ENCODE data around the gene ABHD8.
A peak's percentile ranks its signal among the peaks of the same experiment; 100 is the strongest.

Gene ABHD8

GRCh38 chr19:17303167-17303939, at the start of gene ABHD8:
Gene ABHD8 (minus strand): TSS chr19:17303425. CDS start chr19:17301616, 1,809 bp downstream.
- DNase-seq (ENCODE audit: low read depth in 2 of 2): peak; percentile 90 to 92

DNA sequence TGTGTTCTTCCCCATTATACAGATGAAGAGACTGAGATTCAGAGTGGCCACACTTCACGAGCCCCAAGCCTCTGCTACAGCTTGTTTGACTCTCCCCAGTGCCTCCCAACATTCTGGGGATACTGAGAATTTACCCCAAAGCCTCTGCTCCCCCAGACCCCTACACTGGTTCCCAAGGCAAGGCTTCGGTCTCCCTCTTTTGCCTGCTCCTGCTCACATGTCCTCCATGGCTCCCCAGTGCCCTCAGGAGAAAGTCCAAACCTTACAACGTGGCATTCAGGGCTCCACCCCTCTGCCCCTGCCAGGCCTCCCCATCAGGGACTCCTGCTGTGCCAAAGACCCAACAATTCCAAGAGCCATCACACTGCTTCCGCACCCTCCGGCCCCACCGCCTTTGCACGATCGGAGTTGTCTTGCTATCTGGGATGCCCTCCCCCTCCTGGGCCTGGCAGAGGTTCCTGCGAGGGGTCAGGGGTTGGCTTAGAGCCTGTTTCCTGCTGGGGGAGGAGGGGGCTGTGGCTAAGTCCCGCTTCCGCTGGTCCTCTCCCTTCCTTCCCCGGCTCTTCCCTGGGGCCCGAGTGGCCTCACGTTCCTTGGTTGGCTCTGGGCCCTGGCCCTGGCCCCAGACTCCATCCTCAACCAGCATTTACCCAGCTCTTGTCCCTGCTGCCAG, 49.5 kb upstream of the ABHD8 start:
- no peak for DNase-seq (ENCODE audit: low read depth in 2 of 2)

GRCh38 chr19:17351815-17352435, 48.7 kb upstream of the ABHD8 start:
- DNase-seq (ENCODE audit: low read depth in 2 of 2): no peak

GRCh38 chr19:17348700-17349099, 45.5 kb upstream of the ABHD8 start:
- DNase-seq (ENCODE audit: low read depth in 2 of 2): no peak

DNA sequence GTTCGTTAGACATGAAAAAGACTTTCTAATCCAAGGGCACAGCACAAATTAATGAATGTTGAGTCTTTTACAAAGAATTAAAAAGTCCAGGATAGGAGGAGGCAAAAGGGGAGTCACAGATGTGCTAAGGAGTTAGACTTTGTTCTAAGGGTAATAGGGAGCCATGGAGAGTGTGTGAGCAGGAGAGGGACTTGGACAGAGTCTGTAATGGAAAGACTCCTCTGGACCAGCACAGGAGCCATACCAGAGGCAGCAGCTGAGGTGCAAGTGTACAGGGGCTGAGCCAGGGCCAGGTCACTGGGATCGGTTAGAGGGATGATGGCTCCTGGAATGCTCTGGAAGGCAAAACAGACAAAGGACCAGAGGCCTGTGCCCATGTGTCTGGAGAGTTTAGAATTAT, 44.7 kb upstream of the ABHD8 start:
- no peak for DNase-seq (ENCODE audit: low read depth in 2 of 2)

DNA sequence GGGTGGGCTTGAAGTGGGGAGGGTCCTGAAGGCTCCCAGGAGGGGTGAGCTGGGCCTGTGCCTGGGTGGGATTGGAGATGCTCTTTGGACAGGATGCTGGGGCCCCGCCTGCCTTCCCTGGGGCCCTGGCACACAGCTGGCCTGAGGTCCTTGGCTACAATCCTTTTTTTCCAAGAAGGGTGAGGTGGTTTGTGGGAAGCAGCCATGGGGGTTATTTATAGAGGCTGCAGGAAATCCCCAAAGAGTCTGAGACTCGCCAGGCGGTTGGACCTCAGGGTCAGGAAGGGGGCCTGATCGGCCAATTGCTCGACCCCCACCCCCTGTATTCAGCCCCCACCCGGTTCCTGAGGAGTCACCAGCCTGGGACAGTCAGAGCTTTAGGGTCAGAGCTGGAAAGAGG, 44.1 kb upstream of the ABHD8 start:
- no peak for DNase-seq (ENCODE audit: low read depth in 2 of 2)

DNA sequence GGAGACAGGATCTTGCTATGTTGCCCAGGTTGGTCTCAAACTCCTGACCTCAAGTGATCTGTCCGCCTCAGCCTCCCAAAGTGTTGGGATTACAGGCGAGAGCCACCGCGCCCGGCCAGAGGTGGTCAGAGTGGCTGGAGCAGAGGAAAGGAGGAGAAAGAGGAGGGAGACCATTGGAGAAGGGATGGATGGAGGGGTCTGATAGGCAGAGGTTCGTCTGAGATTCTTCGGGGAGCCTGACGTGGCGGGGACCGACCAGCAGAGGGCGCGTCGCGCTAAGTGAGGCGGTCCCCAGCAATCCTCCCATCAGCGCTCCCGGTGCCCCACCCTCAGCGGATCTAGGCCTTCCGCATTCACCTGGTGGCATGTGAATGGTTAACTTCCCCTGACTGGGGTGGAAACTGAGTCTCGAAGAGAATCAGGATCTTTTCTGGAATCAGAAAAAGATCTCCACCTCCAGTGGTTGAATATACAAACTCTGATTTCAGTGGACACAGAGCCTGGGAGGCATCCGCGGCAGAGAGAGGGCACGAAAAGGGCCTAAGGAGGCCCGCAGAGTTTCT, 43.0 kb upstream of the ABHD8 start:
- peak; percentile 70 to 80 for DNase-seq (ENCODE audit: low read depth in 2 of 2)

DNA sequence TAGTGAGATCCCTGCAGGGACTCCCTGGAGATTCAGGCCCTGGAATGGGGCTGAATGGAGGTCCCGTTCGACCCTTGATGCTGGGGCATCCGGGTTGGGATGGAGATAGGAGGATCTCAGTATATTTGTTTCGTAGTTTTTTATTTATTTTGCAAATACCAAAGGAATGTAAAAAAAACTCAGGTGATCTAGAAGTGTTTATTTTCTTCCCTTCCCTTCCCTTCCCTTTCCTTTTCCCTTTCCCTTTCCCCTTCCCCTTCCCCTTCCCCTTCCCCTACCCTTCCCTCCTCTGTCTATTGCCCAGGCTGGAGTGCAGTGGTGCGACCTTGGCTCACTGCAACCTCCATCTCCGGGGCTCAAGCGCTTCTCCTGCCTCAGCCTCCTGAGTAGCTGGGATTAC, 38.6 kb upstream of the ABHD8 start:
- no peak for DNase-seq (ENCODE audit: low read depth in 2 of 2)

GRCh38 chr19:17341386-17341785, 38.2 kb upstream of the ABHD8 start:
- no peak for DNase-seq (ENCODE audit: low read depth in 2 of 2)

DNA sequence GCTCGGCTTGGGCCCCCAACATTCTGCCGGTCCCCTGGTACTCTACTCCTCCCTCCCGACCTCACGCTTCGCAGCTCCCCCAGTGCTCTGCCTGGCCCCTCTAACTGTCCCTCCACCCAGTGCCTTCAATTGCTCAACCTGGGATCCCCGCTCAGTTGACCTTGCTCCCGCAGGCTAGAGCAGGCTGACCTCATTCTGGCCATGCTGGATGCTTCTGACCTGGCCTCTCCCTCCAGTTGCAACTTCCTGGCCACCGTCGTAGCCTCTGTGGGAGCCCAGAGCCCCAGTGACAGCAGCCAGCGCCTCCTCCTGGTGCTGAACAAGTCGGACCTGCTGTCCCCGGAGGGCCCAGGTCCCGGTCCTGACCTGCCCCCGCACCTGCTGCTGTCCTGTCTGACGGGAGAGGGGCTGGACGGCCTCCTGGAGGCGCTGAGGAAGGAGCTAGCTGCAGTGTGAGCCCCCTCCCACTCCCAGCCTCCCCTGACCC, 37.7 kb upstream of the ABHD8 start:
- no peak for DNase-seq (ENCODE audit: low read depth in 2 of 2)

- no peak for DNase-seq (ENCODE audit: low read depth in 2 of 2)
Measured at GRCh38 chr19:17340302-17340870, 37.2 kb upstream of the ABHD8 start.

- peak; percentile 64 to 73 for DNase-seq (ENCODE audit: low read depth in 2 of 2)
Measured at GRCh38 chr19:17339088-17339741, 36.0 kb upstream of the ABHD8 start.

DNA sequence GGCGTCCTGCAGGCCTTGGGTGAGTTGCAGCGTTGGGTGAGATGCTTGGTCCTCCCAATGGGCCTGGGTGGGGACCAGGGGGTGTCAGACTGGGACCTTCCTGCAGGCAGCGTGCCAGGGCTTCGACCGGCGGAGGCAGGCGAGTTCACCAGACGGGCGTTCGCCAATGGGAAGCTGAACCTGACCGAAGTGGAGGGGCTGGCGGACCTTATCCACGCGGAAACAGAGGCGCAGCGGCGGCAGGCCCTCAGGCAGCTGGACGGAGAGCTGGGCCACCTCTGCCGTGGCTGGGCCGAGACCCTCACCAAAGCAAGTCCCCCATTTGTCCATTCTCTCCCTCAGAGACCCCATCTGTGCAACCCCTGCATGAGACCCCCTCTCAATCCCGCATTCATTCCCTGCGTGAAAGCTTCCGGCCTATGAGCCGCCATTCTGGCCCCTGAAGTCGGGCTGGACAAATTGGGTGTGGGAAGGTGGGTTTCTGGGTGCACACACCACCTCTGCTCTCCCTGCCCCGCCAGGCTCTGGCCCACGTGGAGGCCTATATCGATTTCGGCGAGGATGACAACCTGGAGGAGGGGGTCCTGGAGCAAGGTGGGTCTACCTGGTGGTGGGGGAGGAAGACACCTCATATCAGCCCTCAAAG, 35.3 kb upstream of the ABHD8 start:
- no peak for DNase-seq (ENCODE audit: low read depth in 2 of 2)

DNA sequence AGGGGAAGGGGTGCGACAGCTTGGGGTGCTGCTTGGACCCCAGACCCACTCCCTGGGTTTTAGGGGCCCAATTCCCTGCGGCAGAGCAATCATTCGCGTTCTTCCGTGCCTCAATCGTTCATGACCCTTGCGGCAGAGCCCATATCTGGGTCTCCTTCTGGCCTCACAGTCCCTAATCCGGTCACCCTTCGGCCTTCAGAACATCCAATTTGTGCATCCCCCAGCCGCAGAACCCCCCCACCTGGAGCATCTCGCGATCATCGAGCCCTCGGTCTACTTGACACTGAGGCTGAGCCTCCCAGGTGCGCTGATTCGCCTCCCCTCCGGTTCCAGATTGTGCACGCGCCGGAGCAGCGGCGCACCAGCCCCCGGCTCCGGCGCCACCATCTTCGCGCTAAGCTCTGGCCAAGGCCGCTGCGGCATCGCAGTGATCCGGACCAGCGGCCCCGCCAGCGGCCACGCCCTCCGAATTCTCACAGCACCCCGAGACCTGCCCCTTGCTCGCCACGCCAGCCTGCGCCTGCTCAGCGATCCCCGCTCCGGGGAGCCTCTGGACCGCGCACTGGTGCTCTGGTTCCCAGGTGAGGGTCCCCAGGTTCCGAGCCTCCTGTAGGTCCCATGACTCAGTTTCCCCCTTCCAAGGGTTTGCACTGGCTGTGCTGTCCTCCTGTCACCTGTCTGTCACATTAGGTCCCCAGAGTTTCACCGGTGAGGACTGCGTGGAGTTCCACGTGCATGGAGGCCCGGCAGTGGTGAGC, 34.6 kb upstream of the ABHD8 start:
- DNase-seq (ENCODE audit: low read depth in 2 of 2): no peak

DNA sequence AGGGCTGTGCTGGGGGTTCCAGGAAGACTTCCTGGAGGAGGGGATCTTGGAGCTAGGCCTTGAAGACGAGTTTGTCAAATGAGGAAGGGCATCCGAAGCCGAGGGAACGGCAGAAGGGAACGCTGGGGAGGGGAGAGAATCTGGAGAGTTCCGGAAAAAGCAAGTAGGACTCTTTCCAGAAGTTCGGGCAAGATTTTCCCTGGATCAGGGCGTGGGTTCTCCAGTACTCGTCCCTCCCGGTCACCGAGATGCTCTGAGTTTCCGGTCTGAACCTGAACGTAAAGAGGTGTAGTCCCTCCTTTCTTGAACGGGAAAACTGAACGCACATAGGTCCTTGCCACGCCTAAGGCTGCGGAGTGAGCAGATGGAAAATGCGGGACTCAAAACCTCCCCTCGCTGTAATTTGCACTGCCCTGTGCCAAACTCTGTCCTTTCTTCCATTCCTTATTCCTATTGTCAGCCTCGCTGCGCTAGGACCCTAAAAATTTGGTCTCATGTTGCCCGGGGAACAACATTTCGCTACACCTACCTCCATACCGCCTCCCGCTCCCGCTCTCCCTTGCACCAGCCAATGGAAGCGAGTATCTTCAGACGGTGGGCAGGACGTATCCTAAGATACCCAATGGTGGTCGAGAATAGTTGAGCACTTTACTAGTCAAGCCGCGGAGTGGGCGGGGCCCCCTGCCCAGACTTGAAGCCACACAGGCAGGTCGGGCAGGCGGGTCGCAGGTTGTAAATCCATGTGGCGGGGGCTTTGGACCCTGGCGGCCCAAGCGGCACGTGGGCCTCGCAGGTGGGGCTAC, 33.8 kb upstream of the ABHD8 start, which contains the start of gene GTPBP3:
TSS of gene GTPBP3 (plus strand) at position 682 of the 803 bp plus-strand sequence. CDS start at position 741, 59 bp downstream.
- DNase-seq (ENCODE audit: low read depth in 2 of 2): peak; percentile 95 to 97

GRCh38 chr19:17335575-17335974, 32.4 kb upstream of the ABHD8 start:
- no peak for DNase-seq (ENCODE audit: low read depth in 2 of 2)

- peak; percentile 95 to 98 for DNase-seq (ENCODE audit: low read depth in 2 of 2)
Measured at GRCh38 chr19:17334414-17335409, 31.5 kb upstream of the ABHD8 start, which contains the start of gene ANO8. Gene ANO8 (minus strand): TSS chr19:17334855. CDS start chr19:17334670, 185 bp downstream.

All from stimulated activated CD4-positive, alpha-beta T cell treated with anti-CD3 and anti-CD28 coated beads, Interleukin-4, amount 100 ng/mL, for 48 hours (primary cell).